SK-N-SH (cell line): ENCODE data around the gene SPTBN1. TPM values are rescaled to one million over a fixed set of nuclear protein-coding genes. Genes with fewer than 3 reads are reported as not detected.

ENCODE experiments used
- CTCF ChIA-PET: fragments of 300-600, 350-600 bp; formaldehyde crosslinking; extraction: SDS; loops from one replicate; lab custom pipeline; 2021; lab: Yijun Ruan, JAX
- POLR2A ChIA-PET: fragments of 350-600 bp; sonication (Branson Sonifier 250); formaldehyde crosslinking; extraction: SDS; loops from one replicate; lab custom pipeline; 2020; ENCODE audit warnings: antibody characterized with exemption, inconsistent platforms; lab: Yijun Ruan, JAX
- DNase-seq: peaks from one replicate; pipeline ENCODE4 v3.0.0; 2012
- H2AFZ ChIP-seq: fragments of 200-600 bp; sonication (generic); 2 replicates; pipeline ENCODE4 v1.8.1; 2016; ENCODE audit warnings: antibody characterized with exemption, mild to moderate bottlenecking, low read depth
- H3F3A ChIP-seq: fragments of 200-600 bp; sonication (generic); replicated peaks from 2 replicates; pipeline ENCODE3; 2016; ENCODE audit warnings: antibody characterized with exemption, mild to moderate bottlenecking; ENCODE audit not compliant: insufficient read depth
- H3K27ac ChIP-seq, 2 experiments: fragments of 200-500 bp in 1 of 2; fragments of 200-600 bp in 1 of 2; sonication (Bioruptor generic) in 1 of 2; sonication (generic), shearing (Covaris generic) in 1 of 2; 2 replicates each; pipeline versions ENCODE4 v1.5.1 to v1.6.1; 2014 to 2016; ENCODE audit warnings: low read depth in 2 of 2, inconsistent platforms in 1 of 2, low read length in 1 of 2, mild to moderate bottlenecking in 1 of 2, mixed read lengths in 1 of 2
- H3K27me3 ChIP-seq: fragments of 200-600 bp; sonication (generic), shearing (Covaris generic); 2 replicates; pipeline ENCODE4 v1.6.1; 2016; ENCODE audit warnings: mixed run types; ENCODE audit not compliant: insufficient read depth
- H3K36me3 ChIP-seq, 2 experiments: fragments of 200-500 bp in 1 of 2; fragments of 200-600 bp in 1 of 2; sonication (Bioruptor generic) in 1 of 2; sonication (generic) in 1 of 2; replicated peaks in 1 of 2; 2 replicates each; pipeline versions ENCODE3 to v1.5.1; 2014 to 2016; ENCODE audit warnings: low read length in 1 of 2, mild to moderate bottlenecking in 1 of 2; ENCODE audit not compliant: insufficient read depth in 2 of 2, control insufficient read depth in 1 of 2
- H3K4me1 ChIP-seq, 2 experiments: fragments of 200-500 bp in 1 of 2; fragments of 200-600 bp in 1 of 2; sonication (Bioruptor generic) in 1 of 2; sonication (generic), shearing (Covaris generic) in 1 of 2; 2 replicates each; pipeline versions ENCODE4 v1.5.1 to v1.6.1; 2014 to 2016; ENCODE audit warnings: low read depth in 1 of 2, low read length in 1 of 2, mixed run types in 1 of 2; ENCODE audit not compliant: insufficient read depth in 2 of 2, control insufficient read depth in 1 of 2
- H3K4me2 ChIP-seq: fragments of 200-600 bp; sonication (generic), shearing (Covaris generic); 2 replicates; pipeline ENCODE4 v1.6.1; 2017; ENCODE audit warnings: mixed run types
- H3K4me3 ChIP-seq, 2 experiments: fragments of 200-500 bp in 1 of 2; fragments of 200-600 bp in 1 of 2; sonication (Bioruptor generic) in 1 of 2; sonication (generic), shearing (Covaris generic) in 1 of 2; 2 replicates each; pipeline versions ENCODE4 v1.5.1 to v1.8.1; 2014 to 2016; ENCODE audit warnings: low read depth in 2 of 2, inconsistent platforms in 1 of 2, low read length in 1 of 2, mild to moderate bottlenecking in 1 of 2, mixed read lengths in 1 of 2, moderate library complexity in 1 of 2
- H3K79me2 ChIP-seq: fragments of 200-600 bp; sonication (generic); 2 replicates; pipeline ENCODE4 v1.8.1; 2017; ENCODE audit warnings: mild to moderate bottlenecking; ENCODE audit not compliant: insufficient read depth
- H3K9ac ChIP-seq: fragments of 200-600 bp; sonication (generic); 2 replicates; pipeline ENCODE4 v1.6.1; 2017; ENCODE audit warnings: mixed run types
- H3K9me2 ChIP-seq: fragments of 200-600 bp; sonication (generic); 2 replicates; pipeline ENCODE4 v1.6.1; 2017; ENCODE audit warnings: mixed run types
- H3K9me3 ChIP-seq: fragments of 200-600 bp; sonication (generic); 2 replicates; pipeline ENCODE4 v1.6.1; 2017; ENCODE audit warnings: mixed run types, mild to moderate bottlenecking, moderate library complexity
- H4K20me1 ChIP-seq: fragments of 200-600 bp; sonication (generic); 2 replicates; pipeline ENCODE4 v1.6.1; 2017; ENCODE audit warnings: mild to moderate bottlenecking, mixed run types; ENCODE audit not compliant: insufficient read depth
- ELF1 ChIP-seq: IDR thresholded peaks from 2 replicates; pipeline ENCODE4 v1.4.0; 2012
- EP300 ChIP-seq, 2 experiments: IDR thresholded peaks; 2 replicates each; pipeline versions ENCODE4 v1.4.0 to v1.6.1; 2012; ENCODE audit warnings: borderline replicate concordance in 1 of 2, low read depth in 1 of 2, low read length in 1 of 2
- FOXM1 ChIP-seq: IDR thresholded peaks from 2 replicates; pipeline ENCODE4 v1.4.0; 2012; ENCODE audit warnings: low read depth, mild to moderate bottlenecking
- GABPA ChIP-seq: IDR thresholded peaks from 2 replicates; pipeline ENCODE4 v1.4.0; 2012; ENCODE audit warnings: low read depth, mild to moderate bottlenecking
- JUND ChIP-seq: IDR thresholded peaks from 2 replicates; pipeline ENCODE4 v1.4.0; 2012
- MEF2A ChIP-seq: IDR thresholded peaks from 2 replicates; pipeline ENCODE4 v1.4.0; 2012; ENCODE audit warnings: low read depth, borderline replicate concordance
- NRF1 ChIP-seq: IDR thresholded peaks from 2 replicates; pipeline ENCODE4 v1.6.1; 2012; ENCODE audit warnings: low read depth, mild to moderate bottlenecking, low read length
- RAD21 ChIP-seq: IDR thresholded peaks from 2 replicates; pipeline ENCODE4 v1.6.1; 2012; ENCODE audit warnings: mild to moderate bottlenecking, low read length
- RXRA ChIP-seq: IDR thresholded peaks from 2 replicates; pipeline ENCODE4 v1.4.0; 2012; ENCODE audit warnings: low read depth, mild to moderate bottlenecking, borderline replicate concordance
- SIN3A ChIP-seq: IDR thresholded peaks from 2 replicates; pipeline ENCODE4 v1.6.1; 2012; ENCODE audit warnings: low read depth, mild to moderate bottlenecking, low read length, moderate library complexity, borderline replicate concordance
- TEAD4 ChIP-seq: IDR thresholded peaks from 2 replicates; pipeline ENCODE4 v1.4.0; 2012; ENCODE audit warnings: mild to moderate bottlenecking, borderline replicate concordance; ENCODE audit not compliant: insufficient read depth
- YY1 ChIP-seq: IDR thresholded peaks from 2 replicates; pipeline ENCODE4 v1.4.0; 2012; ENCODE audit warnings: low read depth, mild to moderate bottlenecking
- WGBS: methylation state at CpG from one replicate; pipeline ENCODE4 v1.1.6; 2017; ENCODE audit warnings: low lambda C conversion rate; 5-methylcytosine and 5-hydroxymethylcytosine counted together
- polyA plus RNA-seq, 3 experiments: library from polyadenylated mRNA; depleted of rRNA; stranded (reverse); fragments of >200 nt; gene quantifications; 2 replicates each; pipeline ENCODE4 v1.2.3, GENCODE V29; 2012
- TF ChIP-seq, protein P1 (sequence below): fragments of 150-350 bp; IDR thresholded peaks from 2 replicates; pipeline ENCODE4 v1.6.1; 2017; ENCODE audit warnings: antibody characterized with exemption, low read length, low read depth, borderline replicate concordance
- TF ChIP-seq, protein P2 (sequence below): IDR thresholded peaks from 2 replicates; pipeline ENCODE4 v1.4.0; 2012; ENCODE audit warnings: low read depth, borderline replicate concordance
- TF ChIP-seq, protein P3 (sequence below): IDR thresholded peaks from 2 replicates; pipeline ENCODE4 v1.4.0; 2012; ENCODE audit warnings: low read depth
- TF ChIP-seq, protein P4 (sequence below): IDR thresholded peaks from 2 replicates; pipeline ENCODE4 v1.6.1; 2012; ENCODE audit warnings: mild to moderate bottlenecking, low read depth, low read length, moderate library complexity
- TF ChIP-seq, protein P5 (sequence below): IDR thresholded peaks from 2 replicates; pipeline ENCODE4; 2012

SPTBN1 gene
- polyA plus RNA-seq, 1 of the 3 experiments (the other 2 are of a cell fraction) = 29.1 TPM

DNA sequence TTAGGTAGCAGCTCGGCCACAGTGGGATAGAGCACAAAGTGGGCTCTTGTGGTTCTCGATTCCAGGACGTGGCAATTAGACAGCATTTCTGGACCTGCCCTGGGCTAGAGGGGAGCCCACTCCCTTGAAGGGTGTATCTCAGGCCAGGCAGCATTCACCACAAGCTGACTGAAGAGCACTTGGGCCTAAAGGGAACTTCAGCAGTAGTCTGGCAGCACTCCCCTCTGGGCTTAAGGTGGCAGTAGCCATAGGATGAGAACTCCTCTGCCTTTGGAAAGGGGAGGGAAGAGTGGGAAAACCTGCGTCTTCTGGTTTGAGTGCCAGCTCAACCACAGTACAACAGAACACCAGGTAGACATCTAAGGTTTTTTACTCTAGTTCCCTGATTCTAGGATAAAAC, 239.3 kb downstream of the SPTBN1 start:
- no peaks in the 10 kb centered on the region for H3K79me2 ChIP-seq
- POLR2A ChIA-PET = no interaction called here
- no peaks in the 10 kb centered on the region for H3K4me1 ChIP-seq
- H3K9ac ChIP-seq = no peak overlapping the region
- no peak overlapping the region for H3K4me2 ChIP-seq
- 81% methylated on average over 4 of the region's 4 CpGs for WGBS
- TF ChIP-seq JUND (no peak), SIN3A (no peak), RAD21 (no peak), RXRA (no peak), FOXM1 (no peak), MEF2A (no peak), NRF1 (no peak), GABPA (no peak), TEAD4 (no peak), ELF1 (no peak), YY1 (no peak), EP300 (IDR thresholded peaks at IDR 0.05; ENCODE audit: borderline replicate concordance in 1 of 2, low read depth in 1 of 2, low read length in 1 of 2) (no peak)
- TF ChIP-seq, protein P1, sequence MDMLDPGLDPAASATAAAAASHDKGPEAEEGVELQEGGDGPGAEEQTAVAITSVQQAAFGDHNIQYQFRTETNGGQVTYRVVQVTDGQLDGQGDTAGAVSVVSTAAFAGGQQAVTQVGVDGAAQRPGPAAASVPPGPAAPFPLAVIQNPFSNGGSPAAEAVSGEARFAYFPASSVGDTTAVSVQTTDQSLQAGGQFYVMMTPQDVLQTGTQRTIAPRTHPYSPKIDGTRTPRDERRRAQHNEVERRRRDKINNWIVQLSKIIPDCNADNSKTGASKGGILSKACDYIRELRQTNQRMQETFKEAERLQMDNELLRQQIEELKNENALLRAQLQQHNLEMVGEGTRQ = no peak
- TF ChIP-seq, protein P2, sequence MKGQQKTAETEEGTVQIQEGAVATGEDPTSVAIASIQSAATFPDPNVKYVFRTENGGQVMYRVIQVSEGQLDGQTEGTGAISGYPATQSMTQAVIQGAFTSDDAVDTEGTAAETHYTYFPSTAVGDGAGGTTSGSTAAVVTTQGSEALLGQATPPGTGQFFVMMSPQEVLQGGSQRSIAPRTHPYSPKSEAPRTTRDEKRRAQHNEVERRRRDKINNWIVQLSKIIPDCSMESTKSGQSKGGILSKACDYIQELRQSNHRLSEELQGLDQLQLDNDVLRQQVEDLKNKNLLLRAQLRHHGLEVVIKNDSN = no peak
- TF ChIP-seq, protein P3, sequence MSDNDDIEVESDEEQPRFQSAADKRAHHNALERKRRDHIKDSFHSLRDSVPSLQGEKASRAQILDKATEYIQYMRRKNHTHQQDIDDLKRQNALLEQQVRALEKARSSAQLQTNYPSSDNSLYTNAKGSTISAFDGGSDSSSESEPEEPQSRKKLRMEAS = no peak
- TF ChIP-seq, protein P4, sequence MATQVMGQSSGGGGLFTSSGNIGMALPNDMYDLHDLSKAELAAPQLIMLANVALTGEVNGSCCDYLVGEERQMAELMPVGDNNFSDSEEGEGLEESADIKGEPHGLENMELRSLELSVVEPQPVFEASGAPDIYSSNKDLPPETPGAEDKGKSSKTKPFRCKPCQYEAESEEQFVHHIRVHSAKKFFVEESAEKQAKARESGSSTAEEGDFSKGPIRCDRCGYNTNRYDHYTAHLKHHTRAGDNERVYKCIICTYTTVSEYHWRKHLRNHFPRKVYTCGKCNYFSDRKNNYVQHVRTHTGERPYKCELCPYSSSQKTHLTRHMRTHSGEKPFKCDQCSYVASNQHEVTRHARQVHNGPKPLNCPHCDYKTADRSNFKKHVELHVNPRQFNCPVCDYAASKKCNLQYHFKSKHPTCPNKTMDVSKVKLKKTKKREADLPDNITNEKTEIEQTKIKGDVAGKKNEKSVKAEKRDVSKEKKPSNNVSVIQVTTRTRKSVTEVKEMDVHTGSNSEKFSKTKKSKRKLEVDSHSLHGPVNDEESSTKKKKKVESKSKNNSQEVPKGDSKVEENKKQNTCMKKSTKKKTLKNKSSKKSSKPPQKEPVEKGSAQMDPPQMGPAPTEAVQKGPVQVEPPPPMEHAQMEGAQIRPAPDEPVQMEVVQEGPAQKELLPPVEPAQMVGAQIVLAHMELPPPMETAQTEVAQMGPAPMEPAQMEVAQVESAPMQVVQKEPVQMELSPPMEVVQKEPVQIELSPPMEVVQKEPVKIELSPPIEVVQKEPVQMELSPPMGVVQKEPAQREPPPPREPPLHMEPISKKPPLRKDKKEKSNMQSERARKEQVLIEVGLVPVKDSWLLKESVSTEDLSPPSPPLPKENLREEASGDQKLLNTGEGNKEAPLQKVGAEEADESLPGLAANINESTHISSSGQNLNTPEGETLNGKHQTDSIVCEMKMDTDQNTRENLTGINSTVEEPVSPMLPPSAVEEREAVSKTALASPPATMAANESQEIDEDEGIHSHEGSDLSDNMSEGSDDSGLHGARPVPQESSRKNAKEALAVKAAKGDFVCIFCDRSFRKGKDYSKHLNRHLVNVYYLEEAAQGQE = no peak
- TF ChIP-seq, protein P5, sequence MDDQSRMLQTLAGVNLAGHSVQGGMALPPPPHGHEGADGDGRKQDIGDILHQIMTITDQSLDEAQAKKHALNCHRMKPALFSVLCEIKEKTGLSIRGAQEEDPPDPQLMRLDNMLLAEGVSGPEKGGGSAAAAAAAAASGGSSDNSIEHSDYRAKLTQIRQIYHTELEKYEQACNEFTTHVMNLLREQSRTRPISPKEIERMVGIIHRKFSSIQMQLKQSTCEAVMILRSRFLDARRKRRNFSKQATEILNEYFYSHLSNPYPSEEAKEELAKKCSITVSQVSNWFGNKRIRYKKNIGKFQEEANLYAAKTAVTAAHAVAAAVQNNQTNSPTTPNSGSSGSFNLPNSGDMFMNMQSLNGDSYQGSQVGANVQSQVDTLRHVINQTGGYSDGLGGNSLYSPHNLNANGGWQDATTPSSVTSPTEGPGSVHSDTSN = no peak
- no peak overlapping the region for H3K27ac ChIP-seq
- DNase-seq = no peak
- no peaks in the 10 kb centered on the region for H3K9me2 ChIP-seq
- H3K9me3 ChIP-seq = peaks cover 5% of the 10 kb centered on the region; the same call in 1 of the 2 replicates
- H3F3A ChIP-seq = no peaks in the 10 kb centered on the region
- CTCF ChIA-PET = interaction anchor here (1.3 to 1.7 kb wide), 3 partner anchors 9 to 143 kb away, joined by 4 to 15 read pairs (median 4); no protein-coding TSS in a partner anchor
- H3K4me3 ChIP-seq = no peak overlapping the region
- H3K36me3 ChIP-seq = no peaks in the 10 kb centered on the region
- no peaks in the 10 kb centered on the region for H4K20me1 ChIP-seq
- H2AFZ ChIP-seq = no peak overlapping the region
- no peaks in the 10 kb centered on the region for H3K27me3 ChIP-seq
